ENCODE results near the gene DNAH1.

The DNAH1 gene

GRCh38 chr3:52391096-52391495, 75.0 kb downstream of the DNAH1 start:
- DNase-seq (ENCODE audit: low spot score) = no peak

DNA sequence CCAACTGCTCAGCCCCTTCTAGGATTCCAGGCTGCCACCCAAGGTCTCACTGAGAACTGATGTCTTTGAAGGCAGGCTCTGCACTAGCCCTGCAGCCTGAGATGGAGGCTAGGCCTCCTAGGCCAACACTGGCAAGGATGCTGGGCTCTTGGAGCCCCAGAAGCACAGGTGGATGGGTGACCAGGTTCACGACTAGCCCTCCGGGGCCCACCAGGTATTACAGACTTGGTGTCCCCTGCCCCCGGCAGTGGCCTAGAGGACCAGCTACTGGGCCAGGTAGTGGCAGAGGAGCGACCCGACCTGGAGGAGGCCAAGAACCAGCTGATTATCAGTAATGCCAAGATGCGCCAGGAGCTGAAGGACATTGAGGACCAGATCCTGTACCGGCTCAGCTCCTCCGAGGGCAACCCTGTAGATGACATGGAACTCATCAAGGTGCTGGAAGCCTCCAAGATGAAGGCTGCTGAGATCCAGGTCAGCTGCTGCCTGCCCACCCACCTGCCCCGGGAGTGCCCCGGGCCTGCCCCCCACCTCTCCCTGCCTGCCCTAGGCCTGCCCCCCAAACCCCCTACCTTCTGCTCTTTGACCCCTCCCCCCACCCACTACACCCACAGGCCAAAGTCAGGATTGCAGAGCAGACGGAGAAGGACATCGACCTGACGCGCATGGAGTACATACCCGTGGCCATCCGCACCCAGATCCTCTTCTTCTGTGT, 76.3 kb downstream of the DNAH1 start:
- no peak for DNase-seq (ENCODE audit: low spot score)

DNA sequence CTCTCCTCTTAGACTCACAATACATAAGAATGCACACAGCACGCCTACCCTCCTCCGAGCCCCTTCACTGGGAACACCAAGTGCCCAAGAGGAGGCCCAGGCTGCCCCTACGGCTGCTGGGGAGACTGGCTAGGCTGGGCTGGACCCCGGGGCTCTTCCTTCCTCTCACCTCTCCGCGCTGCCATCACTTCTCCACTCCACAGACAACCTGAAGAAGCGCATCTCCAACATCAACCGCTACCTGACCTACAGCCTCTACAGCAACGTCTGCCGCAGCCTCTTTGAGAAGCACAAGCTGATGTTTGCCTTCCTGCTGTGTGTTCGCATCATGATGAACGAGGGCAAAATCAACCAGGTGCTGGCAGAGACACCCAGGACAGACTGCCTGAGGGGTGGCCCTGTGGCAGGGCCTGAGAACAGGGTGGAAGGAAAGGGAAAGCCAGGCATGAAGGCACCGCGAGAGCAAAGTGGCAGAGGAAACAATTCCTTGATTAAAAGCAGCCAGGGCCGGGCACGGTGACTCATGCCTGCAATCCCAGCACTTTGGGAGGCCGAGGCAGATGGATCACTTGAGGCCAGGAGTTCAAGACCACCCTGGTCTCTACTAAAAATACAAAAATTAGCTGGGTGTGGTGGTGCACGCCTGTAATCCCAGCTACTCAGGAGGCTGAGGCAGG, 77.2 kb downstream of the DNAH1 start:
- DNase-seq (ENCODE audit: low spot score) = no peak

GRCh38 chr3:52393959-52394670, 78.0 kb downstream of the DNAH1 start:
- DNase-seq (ENCODE audit: low spot score) = no peak

DNA sequence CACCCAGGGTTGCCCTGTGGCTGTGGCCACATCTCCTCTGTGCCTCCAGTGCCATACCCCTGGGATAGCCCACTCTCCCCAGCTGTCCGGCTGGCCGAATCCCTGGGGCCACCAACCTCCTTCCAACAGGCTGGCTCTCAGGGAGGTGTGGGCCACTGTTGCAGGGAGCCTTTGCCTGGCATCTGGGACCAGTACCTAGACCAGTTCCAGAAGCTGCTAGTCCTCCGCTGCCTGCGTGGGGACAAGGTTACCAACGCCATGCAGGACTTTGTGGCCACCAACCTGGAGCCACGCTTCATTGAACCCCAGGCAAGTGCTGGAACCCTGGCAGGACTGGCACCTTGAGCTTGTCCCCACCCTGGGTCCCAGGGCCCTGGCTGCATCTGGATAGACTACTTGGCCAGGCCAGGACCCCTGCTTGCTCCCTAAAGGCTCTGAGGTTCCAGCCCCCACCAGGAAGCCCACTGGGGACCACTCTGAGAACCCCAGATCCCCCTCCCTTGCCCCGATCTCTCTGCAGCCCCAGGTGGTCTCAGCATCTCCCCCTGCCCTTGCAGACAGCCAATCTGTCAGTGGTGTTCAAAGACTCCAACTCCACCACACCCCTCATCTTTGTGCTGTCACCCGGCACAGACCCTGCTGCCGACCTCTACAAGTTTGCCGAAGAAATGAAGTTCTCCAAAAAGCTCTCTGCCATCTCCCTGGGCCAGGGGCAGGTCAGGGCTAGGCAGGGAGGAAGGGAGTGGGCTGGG, 78.8 kb downstream of the DNAH1 start:
- no peak for DNase-seq (ENCODE audit: low spot score)

DNA sequence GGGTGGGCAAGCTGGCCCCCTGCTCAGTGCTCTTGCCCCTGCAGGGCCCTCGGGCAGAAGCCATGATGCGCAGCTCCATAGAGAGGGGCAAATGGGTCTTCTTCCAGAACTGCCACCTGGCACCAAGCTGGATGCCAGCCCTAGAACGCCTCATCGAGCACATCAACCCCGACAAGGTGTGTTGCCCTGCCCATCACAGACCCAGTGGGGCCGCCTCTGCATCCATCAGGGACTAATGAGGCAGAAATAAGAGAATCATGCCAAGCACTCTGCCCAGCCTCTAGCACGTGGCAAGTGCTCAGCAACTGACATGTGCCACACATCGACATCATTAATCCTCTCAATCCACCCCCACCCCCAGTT, 79.4 kb downstream of the DNAH1 start:
- no peak for DNase-seq (ENCODE audit: low spot score)

DNA sequence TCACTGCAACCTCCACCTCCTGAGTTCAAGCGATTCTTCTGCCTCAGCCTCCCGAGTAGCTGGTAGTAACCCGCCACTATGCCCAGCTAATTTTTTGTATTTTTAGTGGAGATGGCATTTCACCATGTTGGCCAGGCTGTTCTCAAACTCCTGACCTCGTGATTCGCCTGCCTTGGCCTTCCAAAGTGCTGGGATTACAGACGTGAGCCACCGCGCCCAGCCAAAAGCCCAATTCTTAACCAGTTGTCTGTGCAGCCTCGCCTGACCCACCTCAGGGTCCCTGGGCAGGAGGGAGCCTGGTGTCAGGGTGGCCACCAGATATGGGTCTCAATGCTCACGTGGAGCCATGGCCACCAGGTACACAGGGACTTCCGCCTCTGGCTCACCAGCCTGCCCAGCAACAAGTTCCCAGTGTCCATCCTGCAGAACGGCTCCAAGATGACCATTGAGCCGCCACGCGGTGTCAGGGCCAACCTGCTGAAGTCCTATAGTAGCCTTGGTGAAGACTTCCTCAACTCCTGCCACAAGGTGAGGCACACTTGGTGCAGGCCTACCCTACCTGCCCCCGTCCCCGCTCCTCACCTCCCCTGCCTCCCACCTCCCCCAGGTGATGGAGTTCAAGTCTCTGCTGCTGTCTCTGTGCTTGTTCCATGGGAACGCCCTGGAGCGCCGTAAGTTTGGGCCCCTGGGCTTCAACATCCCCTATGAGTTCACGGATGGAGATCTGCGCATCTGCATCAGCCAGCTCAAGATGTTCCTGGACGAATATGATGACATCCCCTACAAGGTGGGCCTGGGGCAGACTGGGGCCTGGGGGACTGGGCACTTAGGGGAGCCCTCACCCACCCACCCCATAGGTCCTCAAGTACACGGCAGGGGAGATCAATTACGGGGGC, 80.1 kb downstream of the DNAH1 start:
- no peak for DNase-seq (ENCODE audit: low spot score)

GRCh38 chr3:52396907-52397591, 80.9 kb downstream of the DNAH1 start:
- no peak for DNase-seq (ENCODE audit: low spot score)

DNA sequence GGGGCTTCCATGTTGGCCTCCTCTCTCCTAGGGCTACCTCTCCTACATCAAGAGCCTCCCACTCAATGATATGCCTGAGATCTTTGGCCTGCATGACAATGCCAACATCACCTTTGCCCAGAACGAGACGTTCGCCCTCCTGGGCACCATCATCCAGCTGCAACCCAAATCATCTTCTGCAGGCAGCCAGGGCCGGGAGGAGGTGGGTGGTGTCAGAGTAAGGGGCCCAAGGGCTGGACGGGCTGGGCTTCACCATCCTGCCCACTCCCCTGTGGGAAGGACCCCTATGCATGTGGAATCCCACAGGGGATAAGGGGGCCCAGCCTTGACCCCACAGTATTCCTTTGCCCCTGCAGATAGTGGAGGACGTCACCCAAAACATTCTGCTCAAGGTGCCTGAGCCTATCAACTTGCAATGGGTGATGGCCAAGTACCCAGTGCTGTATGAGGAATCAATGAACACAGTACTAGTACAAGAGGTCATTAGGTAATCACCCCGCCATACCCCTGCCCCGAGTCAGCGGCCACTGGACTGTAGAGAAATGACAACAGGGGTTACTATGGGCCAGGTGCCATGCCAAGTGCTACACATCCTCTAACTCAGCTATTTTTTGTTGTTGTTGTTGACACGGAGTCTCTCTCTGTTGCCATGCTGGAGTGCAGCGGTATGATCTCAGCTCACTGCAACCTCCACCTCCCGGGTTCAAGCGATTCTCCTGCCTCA, 81.7 kb downstream of the DNAH1 start:
- no peak for DNase-seq (ENCODE audit: low spot score)

- DNase-seq (ENCODE audit: low spot score) = no peak
Observed at GRCh38 chr3:52398670-52399081, 82.6 kb downstream of the DNAH1 start.

DNA sequence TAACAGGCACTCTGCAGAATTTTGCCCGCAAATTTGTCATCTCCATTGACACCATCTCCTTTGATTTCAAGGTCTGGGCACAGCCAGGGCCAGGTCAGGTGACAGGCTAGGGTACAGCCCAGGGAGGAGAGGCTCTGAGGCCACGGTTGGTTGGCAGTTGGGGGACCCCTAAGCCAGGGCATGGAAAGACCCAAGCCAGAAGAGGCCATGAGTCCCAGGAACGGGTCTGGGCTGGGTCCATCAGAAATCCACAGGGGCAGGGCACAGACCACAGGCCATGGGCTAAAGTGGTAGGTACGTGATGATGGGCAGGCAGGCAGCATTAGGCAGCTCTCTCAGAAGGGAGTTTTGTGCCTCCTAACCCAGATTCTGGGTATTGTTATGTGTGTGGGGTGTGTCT, 83.0 kb downstream of the DNAH1 start:
- no peak for DNase-seq (ENCODE audit: low spot score)

GRCh38 chr3:52399593-52399992, 83.5 kb downstream of the DNAH1 start:
- no peak for DNase-seq (ENCODE audit: low spot score)

GRCh38 chr3:52400275-52400793, 84.2 kb downstream of the DNAH1 start:
- DNase-seq (ENCODE audit: low spot score) = no peak

- no peak for DNase-seq (ENCODE audit: low spot score)
Observed at GRCh38 chr3:52401021-52401420, 84.9 kb downstream of the DNAH1 start.

DNA sequence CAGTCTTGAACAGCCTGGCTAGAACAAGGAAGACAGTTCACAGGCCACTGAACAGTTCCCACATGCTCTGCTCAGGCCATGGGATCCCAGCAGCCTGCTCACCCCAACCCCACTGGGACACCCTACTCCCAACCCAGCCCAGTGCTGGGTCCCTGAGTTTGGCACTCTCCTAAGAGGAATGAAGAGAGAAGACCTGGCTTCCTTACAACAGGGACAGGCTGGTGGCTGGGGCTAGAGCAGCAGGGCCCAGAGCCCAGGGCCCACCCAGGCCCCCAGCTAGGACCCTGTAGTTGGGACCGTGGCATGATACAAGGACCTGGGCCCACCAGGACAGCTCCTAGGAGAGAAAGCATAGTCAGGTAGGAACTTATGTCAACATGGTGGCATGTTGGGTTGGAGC, 85.4 kb downstream of the DNAH1 start:
- DNase-seq (ENCODE audit: low spot score) = no peak

DNA sequence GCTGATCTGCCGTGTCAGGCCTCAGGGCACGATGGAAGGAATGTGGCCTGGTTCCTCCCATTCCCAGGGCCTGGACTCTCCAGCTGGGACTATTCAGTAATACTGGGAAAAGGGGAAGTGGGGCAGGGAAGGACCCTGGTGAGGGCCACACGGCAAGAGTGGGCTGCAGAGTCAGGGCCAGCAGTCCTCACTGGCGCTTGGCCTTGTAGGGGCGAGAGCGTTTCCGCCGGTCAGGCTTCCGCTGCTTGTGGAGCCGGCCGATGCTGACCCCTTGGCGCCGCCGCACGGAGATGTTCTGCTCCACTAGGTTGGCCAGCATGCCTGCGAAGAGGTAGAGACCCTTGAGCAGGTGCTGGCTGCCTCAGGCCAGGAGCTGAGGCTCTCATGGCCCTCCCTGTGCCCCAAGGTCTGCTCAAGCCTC, 86.0 kb downstream of the DNAH1 start:
- no peak for DNase-seq (ENCODE audit: low spot score)

DNA sequence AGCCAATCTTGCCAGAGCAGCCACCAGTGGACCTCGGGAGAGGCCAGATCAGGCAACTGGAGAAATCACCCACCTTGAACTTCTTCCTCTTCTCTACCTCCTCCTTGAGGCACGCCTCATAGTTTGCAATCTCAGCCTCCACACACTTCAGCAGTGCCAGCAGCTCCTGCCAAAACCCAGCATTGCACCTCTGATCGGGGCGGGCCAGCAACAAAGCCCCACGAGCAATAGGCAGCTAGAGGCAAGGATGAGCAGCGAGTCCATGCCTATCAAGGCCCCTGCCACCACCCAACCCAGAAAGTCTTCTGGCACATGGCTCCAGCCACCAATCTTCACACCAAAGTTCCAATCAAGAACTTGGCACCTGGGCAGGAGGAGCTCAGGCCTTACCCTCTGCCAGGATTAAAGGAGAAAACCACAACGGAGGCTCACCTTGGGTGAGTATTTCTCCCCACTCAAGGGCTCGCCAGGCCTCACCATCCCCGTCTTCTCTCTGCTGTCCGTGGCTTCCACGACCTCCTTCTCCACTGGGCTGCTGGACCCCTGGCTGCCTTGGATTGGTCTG, 86.7 kb downstream of the DNAH1 start:
- DNase-seq (ENCODE audit: low spot score) = no peak

- DNase-seq (ENCODE audit: low spot score) = no peak
Observed at GRCh38 chr3:52403271-52403841, 87.2 kb downstream of the DNAH1 start.

DNA sequence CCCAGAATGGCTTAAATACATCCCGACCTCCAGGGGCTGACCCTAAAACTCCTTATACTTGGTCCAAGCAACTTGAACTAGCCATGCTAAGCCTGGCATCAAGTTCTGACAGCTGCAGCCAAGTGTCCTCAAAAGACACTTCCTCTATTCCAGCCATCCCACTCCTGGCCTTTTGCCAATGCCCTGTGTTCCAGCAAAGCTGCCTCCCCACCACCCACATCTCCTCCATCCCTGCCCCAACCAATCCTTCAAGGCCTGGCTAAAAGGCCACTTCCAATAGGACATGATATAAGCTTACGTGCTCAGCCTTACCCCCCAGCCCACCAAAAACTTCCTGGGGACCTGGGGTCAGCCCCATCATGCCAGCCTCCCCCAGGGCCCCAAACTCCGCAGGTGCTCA, 87.8 kb downstream of the DNAH1 start:
- no peak for DNase-seq (ENCODE audit: low spot score)

Data from AG08395 (cell line).